ENCODE data around the gene VTN.

VTN gene

DNA sequence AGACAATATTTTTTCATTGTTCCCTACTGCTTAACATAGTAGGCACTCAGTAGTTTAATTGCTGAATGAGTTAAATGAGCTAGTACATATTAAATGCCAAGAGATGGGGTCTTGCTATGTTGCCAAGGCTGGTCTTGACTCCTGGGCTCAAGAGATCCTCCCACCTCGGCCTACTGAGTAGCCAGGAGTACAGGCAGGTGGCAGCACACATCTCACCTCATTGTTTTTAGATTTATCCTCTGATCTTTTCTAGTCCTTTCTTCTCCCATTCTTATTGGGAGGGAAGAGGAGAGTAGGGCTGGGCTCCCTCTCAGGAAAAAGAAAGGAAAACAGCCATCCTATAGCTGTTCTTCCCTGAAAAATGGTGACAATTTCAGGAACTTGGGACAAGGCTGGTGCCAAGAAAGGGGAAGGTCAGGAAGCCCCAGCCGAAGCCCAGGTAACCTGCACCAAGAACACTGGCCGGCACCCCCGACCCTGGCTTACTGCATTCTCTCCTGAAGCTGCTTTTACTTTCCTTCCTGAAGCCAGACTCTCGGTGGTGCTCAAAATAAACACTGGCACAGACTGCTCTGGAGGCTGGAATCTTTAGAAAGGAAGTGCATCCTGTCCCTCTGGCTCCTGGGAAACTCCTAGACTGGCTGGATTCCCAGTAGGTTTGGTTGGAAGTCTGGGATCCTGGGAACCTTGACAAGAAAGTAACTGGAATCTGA is 31.9 kb downstream of the VTN start:
- no peaks in the 10 kb centered on the region for H3K9me3 ChIP-seq (ENCODE audit: severe bottlenecking)
- TF ChIP-seq, protein P1, sequence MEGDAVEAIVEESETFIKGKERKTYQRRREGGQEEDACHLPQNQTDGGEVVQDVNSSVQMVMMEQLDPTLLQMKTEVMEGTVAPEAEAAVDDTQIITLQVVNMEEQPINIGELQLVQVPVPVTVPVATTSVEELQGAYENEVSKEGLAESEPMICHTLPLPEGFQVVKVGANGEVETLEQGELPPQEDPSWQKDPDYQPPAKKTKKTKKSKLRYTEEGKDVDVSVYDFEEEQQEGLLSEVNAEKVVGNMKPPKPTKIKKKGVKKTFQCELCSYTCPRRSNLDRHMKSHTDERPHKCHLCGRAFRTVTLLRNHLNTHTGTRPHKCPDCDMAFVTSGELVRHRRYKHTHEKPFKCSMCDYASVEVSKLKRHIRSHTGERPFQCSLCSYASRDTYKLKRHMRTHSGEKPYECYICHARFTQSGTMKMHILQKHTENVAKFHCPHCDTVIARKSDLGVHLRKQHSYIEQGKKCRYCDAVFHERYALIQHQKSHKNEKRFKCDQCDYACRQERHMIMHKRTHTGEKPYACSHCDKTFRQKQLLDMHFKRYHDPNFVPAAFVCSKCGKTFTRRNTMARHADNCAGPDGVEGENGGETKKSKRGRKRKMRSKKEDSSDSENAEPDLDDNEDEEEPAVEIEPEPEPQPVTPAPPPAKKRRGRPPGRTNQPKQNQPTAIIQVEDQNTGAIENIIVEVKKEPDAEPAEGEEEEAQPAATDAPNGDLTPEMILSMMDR (IDR thresholded peaks at IDR 0.05; ENCODE audit: low read depth, low read length): no peak
- no peak overlapping the region for H3K27ac ChIP-seq
- H3K36me3 ChIP-seq: peaks cover 23% of the 10 kb centered on the region
- DNase-seq: no peak
- H3K27me3 ChIP-seq (ENCODE audit: insufficient read depth, low read depth, severe bottlenecking): no peaks in the 10 kb centered on the region
- H3K4me3 ChIP-seq (ENCODE audit: low read depth, low read length): no peak overlapping the region

DNA sequence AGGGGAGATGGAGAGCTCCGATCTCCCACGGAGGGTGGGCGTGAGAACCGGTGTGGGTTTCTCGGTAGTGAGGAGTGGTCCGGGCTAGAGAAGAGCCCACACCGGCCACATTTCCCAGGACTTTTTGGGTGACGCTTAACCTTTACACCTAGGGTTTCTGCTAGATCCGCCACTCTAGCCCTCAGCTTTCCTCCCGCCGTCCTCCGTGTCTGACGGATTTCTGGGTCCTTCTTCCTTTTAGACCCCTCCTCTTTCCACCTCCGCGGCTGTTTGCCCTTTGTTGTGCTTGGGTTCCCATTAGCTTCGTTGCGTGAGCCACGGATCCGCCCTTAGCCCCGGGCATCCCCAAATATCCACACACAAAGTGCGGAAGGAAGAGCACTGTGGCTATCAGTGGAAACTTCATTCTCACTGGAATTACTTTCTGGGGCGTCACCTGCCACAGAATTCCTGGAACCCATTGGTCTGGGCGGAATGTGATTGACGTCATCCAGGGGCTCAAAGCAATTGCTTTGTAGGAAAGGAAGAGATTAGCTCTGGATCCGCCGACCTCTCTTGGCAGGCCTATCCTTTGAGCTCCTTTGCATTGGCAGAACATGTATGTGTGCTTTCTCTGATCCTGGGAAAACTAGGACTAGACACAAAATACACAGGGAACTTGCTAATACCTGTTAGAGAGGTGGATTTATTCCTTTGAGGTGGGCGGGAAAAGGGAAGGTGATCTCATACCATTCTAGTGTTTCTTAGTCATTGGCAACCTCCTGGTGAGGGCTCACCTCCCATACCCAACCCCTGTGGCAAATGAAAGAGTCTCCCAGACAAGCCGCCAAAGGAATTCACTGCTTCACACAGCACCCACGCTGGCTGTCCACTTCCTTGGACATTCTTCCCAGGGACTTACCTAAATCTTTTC is 33.9 kb downstream of the VTN start:
- no peaks in the 10 kb centered on the region for H3K9me3 ChIP-seq (ENCODE audit: severe bottlenecking)
- TF ChIP-seq, protein P1 (IDR thresholded peaks at IDR 0.05; ENCODE audit: low read depth, low read length): no peak
- H3K27me3 ChIP-seq (ENCODE audit: insufficient read depth, low read depth, severe bottlenecking): no peaks in the 10 kb centered on the region
- DNase-seq: peak; percentile 89
- peak overlapping the region; percentile 62 for H3K27ac ChIP-seq
- H3K36me3 ChIP-seq: peaks cover 14% of the 10 kb centered on the region
- peak overlapping the region; percentile 73 for H3K4me3 ChIP-seq (ENCODE audit: low read depth, low read length)

DNA sequence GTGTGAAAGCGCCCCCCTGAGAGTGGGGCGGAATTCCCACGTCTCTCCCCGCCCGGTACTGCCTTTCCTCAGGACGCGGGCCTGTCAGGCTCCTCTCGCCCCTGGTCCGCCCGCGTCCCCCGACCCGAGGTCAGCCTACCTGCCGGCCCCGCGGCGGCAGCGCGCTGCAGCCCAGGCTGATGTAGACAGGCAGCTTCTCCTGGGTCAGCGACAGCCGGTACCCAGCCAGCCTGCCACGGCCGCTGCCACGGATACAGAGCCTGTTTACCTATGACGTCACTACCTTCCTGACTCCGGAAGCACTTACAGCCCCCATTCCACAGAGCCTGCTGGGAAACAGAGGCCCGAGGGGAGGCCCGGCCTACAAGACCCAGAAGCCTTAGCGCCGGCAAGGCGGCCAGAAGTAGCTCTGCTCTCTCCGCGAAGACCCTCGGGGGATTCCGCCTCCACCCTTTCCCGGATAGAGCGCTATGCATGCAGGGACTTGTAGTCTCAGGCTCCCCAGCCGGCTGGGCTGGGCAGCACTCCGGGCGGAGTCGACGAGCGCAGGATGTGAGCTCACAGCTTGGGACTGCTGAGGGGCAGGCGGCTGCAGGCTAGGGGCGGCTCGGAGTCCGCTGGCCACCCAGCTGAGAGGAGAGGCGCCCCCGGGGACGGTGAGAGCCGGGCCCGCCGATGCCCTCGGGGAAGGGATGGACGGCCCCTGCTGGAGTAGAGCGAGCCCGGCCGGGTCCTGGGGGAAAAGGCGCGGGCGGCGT is 34.7 kb downstream of the VTN start, which contains the start of the genes IFT20 and TNFAIP1:
Gene IFT20, minus strand, starts transcription at position 272 of the 758 bp plus-strand sequence. CDS start 3,487 bp downstream, outside the sequence.
Gene TNFAIP1, plus strand, starts transcription at position 561 of the 758 bp plus-strand sequence. CDS start 3,761 bp downstream, outside the sequence.
- H3K4me3 ChIP-seq (ENCODE audit: low read depth, low read length): peak within 1 kb of the TSS; percentile 73
- no peaks in the 10 kb centered on the region for H3K9me3 ChIP-seq (ENCODE audit: severe bottlenecking)
- DNase-seq: peak; percentile 99
- no peaks in the 10 kb centered on the region for H3K27me3 ChIP-seq (ENCODE audit: insufficient read depth, low read depth, severe bottlenecking)
- TF ChIP-seq, protein P1 (IDR thresholded peaks at IDR 0.05; ENCODE audit: low read depth, low read length): no peak
- peak within 1 kb of the TSS; percentile 62 for H3K27ac ChIP-seq
- H3K36me3 ChIP-seq: peaks cover 17% of the 10 kb centered on the region

DNA sequence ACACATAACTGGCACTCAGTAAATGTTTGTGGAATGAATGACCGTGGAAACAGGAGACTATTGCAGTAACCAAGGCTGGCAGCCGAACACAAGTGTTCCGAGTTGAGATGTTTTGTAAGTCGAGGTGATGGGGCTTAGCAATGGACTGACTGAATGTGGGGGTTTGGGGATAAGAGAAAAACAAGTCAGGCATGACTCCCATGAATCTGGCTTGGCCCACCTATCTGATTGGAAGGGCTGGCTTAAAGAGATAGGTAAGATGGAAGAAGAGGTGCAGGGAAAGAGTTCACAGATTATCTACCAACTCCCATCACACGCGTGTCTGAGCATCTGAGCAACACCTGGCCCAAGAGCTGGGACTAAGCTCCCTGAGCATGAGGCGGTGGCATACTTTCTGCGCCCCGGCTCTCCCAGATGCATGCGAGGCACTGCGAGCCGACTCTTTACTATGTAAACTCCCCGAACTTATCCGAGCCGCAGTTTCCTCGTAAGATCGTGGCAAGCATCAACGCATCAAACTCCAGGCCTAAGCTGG is 35.4 kb downstream of the VTN start:
- no peak for DNase-seq
- Histone ChIP-seq H3K9me3 (ENCODE audit: severe bottlenecking) (no peaks in the 10 kb centered on the region), H3K36me3 (peaks cover 20% of the 10 kb centered on the region), H3K27ac (peak overlapping the region; percentile 27; the same call in 1 of the 2 replicates), H3K27me3 (ENCODE audit: insufficient read depth, low read depth, severe bottlenecking) (no peaks in the 10 kb centered on the region), H3K4me3 (ENCODE audit: low read depth, low read length) (peak overlapping the region; percentile 73)
- TF ChIP-seq, protein P1 (IDR thresholded peaks at IDR 0.05; ENCODE audit: low read depth, low read length): no peak

DNA sequence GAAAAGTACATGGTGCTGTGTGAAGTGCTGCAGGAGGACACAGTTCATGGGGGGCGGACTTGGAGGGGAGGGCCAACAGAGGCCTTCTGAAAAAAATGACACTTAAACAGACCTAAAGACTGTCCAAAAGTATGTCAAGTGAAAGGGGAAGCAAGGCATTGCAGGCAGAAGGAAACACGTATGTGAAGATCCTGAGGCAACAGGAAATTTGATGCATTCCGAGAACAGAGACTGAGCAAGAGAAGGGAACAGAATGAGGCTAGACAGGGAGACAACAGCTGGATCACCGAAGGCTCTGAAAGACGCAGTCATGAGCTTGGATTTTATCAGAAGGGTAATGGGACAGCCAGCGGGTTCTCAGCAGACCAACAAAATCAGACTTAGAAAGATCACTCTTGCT is 35.9 kb downstream of the VTN start:
- H3K27ac ChIP-seq: no peak overlapping the region
- H3K27me3 ChIP-seq (ENCODE audit: insufficient read depth, low read depth, severe bottlenecking): no peaks in the 10 kb centered on the region
- DNase-seq: no peak
- no peak overlapping the region for H3K4me3 ChIP-seq (ENCODE audit: low read depth, low read length)
- TF ChIP-seq, protein P1 (IDR thresholded peaks at IDR 0.05; ENCODE audit: low read depth, low read length): no peak
- H3K36me3 ChIP-seq: peaks cover 25% of the 10 kb centered on the region
- no peaks in the 10 kb centered on the region for H3K9me3 ChIP-seq (ENCODE audit: severe bottlenecking)
